H1 (cell line): ENCODE results near the gene EDA. TPM values are rescaled to one million over a fixed set of nuclear protein-coding genes. Genes with fewer than 3 reads are reported as not detected.

Experiments
- CTCF ChIA-PET: fragments of 300-600 bp; sonication (Branson Sonifier 250); formaldehyde crosslinking; loops from one replicate; lab custom pipeline; 2021; ENCODE audit not compliant: partially characterized antibody; lab: Charles Lee
- POLR2A ChIA-PET: fragments of 300-600 bp; sonication (Branson Sonifier 250); formaldehyde crosslinking; loops from one replicate; lab custom pipeline; 2021; ENCODE audit warnings: inconsistent platforms; ENCODE audit not compliant: partially characterized antibody; lab: Charles Lee
- DNase-seq, 2 experiments: peaks; one replicate each; pipeline versions ENCODE4 v3.0.0 to v3.0.0-alpha.2; 2010 to 2022; ENCODE audit warnings: low spot score in 2 of 2, low read depth in 1 of 2, mixed read lengths in 1 of 2
- FAIRE-seq: peaks from 2 replicates; lab custom pipeline; 2011; peaks lifted over from hg19 to GRCh38; lab: Jason Lieb, UNC
- H2AFZ ChIP-seq: 2 replicates; pipeline ENCODE4 v1.8.1; 2012; ENCODE audit warnings: low read length, inconsistent platforms
- H2AK5ac ChIP-seq: 2 replicates; pipeline ENCODE4 v1.6.1; 2013; ENCODE audit warnings: low read depth, low read length
- H2BK120ac ChIP-seq: replicated peaks from 2 replicates; pipeline ENCODE3; 2013; ENCODE audit warnings: low read depth, low read length, inconsistent platforms
- H2BK12ac ChIP-seq: 2 replicates; pipeline ENCODE4 v1.6.1; 2013; ENCODE audit warnings: low read depth, low read length
- H2BK15ac ChIP-seq: 2 replicates; pipeline ENCODE4 v1.6.1; 2013; ENCODE audit warnings: low read length
- H2BK20ac ChIP-seq: 2 replicates; pipeline ENCODE4 v1.6.1; 2013; ENCODE audit warnings: low read length
- H2BK5ac ChIP-seq: 2 replicates; pipeline ENCODE4 v1.6.1; 2013; ENCODE audit warnings: low read depth, low read length
- H3K14ac ChIP-seq: 2 replicates; pipeline ENCODE4 v1.6.1; 2013; ENCODE audit warnings: inconsistent platforms; ENCODE audit not compliant: insufficient read length
- H3K18ac ChIP-seq: 2 replicates; pipeline ENCODE4 v1.6.1; 2013; ENCODE audit warnings: low read length; ENCODE audit errors: extremely low read depth
- H3K23ac ChIP-seq: 2 replicates; pipeline ENCODE4 v1.6.1; 2013; ENCODE audit warnings: inconsistent platforms; ENCODE audit not compliant: insufficient read length
- H3K23me2 ChIP-seq: 2 replicates; pipeline ENCODE4 v1.6.1; 2013; ENCODE audit warnings: low read depth, low read length
- H3K27ac ChIP-seq: 2 replicates; pipeline ENCODE4 v1.6.1; 2011; ENCODE audit warnings: low read depth, low read length, inconsistent platforms
- H3K27me3 ChIP-seq, 4 experiments: replicated peaks in 1 of 4; 1 replicate in 1 of 4; 2 replicates in 3 of 4; pipeline versions ENCODE4 v1.6.1 to v1.8.1; 2011 to 2013; ENCODE audit warnings: low read length in 3 of 4, mild to moderate bottlenecking in 3 of 4, inconsistent platforms in 2 of 4, mixed read lengths in 2 of 4, moderate library complexity in 1 of 4; ENCODE audit not compliant: control insufficient read depth in 3 of 4, insufficient read depth in 3 of 4; ENCODE audit errors: extremely low read depth in 1 of 4
- H3K36me3 ChIP-seq, 4 experiments: 2 replicates each; pipeline versions ENCODE4 v1.6.1 to v1.8.1; 2011 to 2013; ENCODE audit warnings: mild to moderate bottlenecking in 4 of 4, low read length in 3 of 4, moderate library complexity in 2 of 4, control low read depth in 1 of 4, inconsistent platforms in 1 of 4; ENCODE audit not compliant: insufficient read depth in 4 of 4, control insufficient read depth in 2 of 4
- H3K4ac ChIP-seq: replicated peaks from 2 replicates; pipeline ENCODE3; 2013; ENCODE audit warnings: low read length, low read depth, mixed read lengths, inconsistent platforms; ENCODE audit not compliant: insufficient read length
- H3K4me1 ChIP-seq, 4 experiments: replicated peaks in 1 of 4; 1 replicate in 1 of 4; 2 replicates in 3 of 4; pipeline versions ENCODE4 v1.6.1 to v1.8.1; 2011 to 2013; ENCODE audit warnings: low read length in 3 of 4, inconsistent platforms in 2 of 4, mixed read lengths in 1 of 4; ENCODE audit not compliant: insufficient read depth in 4 of 4, control insufficient read depth in 3 of 4
- H3K4me2 ChIP-seq, 2 experiments: 2 replicates each; pipeline versions ENCODE4 v1.6.1 to v1.8.1; 2011 to 2013; ENCODE audit warnings: low read depth in 2 of 2, low read length in 2 of 2, control low read depth in 1 of 2, inconsistent platforms in 1 of 2, mild to moderate bottlenecking in 1 of 2; ENCODE audit not compliant: insufficient read depth in 1 of 2
- H3K4me3 ChIP-seq, 4 experiments: fragments of 200-600, 300-600 bp in 1 of 4; sonication (generic), shearing (Covaris generic), sonication (Bioruptor Twin) in 1 of 4; 2 replicates each; pipeline versions ENCODE4 v1.5.1 to v1.8.1; 2011 to 2016; ENCODE audit warnings: low read length in 4 of 4, low read depth in 3 of 4, control low read depth in 2 of 4, inconsistent platforms in 2 of 4, mild to moderate bottlenecking in 2 of 4, mixed read lengths in 1 of 4, moderate library complexity in 1 of 4; ENCODE audit not compliant: insufficient read depth in 2 of 4; ENCODE audit errors: extremely low read depth in 1 of 4
- H3K56ac ChIP-seq: replicated peaks from 2 replicates; pipeline ENCODE3; 2013; ENCODE audit warnings: low read depth, mild to moderate bottlenecking, mixed read lengths, low read length, inconsistent platforms; ENCODE audit not compliant: insufficient read length
- H3K79me1 ChIP-seq: 2 replicates; pipeline ENCODE4 v1.6.1; 2013; ENCODE audit warnings: low read depth, low read length, control low read depth
- H3K79me2 ChIP-seq, 2 experiments: 2 replicates each; pipeline versions ENCODE4 v1.6.1 to v1.8.1; 2012 to 2013; ENCODE audit warnings: low read length in 2 of 2, mild to moderate bottlenecking in 2 of 2, inconsistent platforms in 1 of 2; ENCODE audit not compliant: insufficient read depth in 2 of 2, control insufficient read depth in 1 of 2
- H3K9ac ChIP-seq, 4 experiments: replicated peaks in 1 of 4; 1 replicate in 1 of 4; 2 replicates in 3 of 4; pipeline versions ENCODE4 v1.6.1 to v1.8.1; 2011 to 2013; ENCODE audit warnings: low read depth in 3 of 4, low read length in 3 of 4, control low read depth in 2 of 4, mild to moderate bottlenecking in 2 of 4, moderate library complexity in 2 of 4, inconsistent platforms in 1 of 4; ENCODE audit errors: extremely low read depth in 1 of 4
- H3K9me3 ChIP-seq, 2 experiments: 2 replicates each; pipeline versions ENCODE4 v1.6.1 to v1.8.1; 2012 to 2013; ENCODE audit warnings: mild to moderate bottlenecking in 2 of 2, moderate library complexity in 2 of 2, control low read depth in 1 of 2, inconsistent platforms in 1 of 2, low read depth in 1 of 2, low read length in 1 of 2, mixed read lengths in 1 of 2; ENCODE audit not compliant: insufficient read depth in 2 of 2
- H4K20me1 ChIP-seq, 2 experiments: replicated peaks in 1 of 2; 2 replicates each; pipeline versions ENCODE3 to v1.8.1; 2011 to 2013; ENCODE audit warnings: inconsistent platforms in 2 of 2, low read length in 2 of 2, mild to moderate bottlenecking in 1 of 2; ENCODE audit not compliant: insufficient read depth in 2 of 2, control insufficient read depth in 1 of 2
- H4K5ac ChIP-seq: 2 replicates; pipeline ENCODE4 v1.6.1; 2013; ENCODE audit warnings: low read length, low read depth, mixed read lengths, inconsistent platforms; ENCODE audit not compliant: insufficient read length
- H4K8ac ChIP-seq: 2 replicates; pipeline ENCODE4 v1.8.0; 2013; ENCODE audit warnings: mild to moderate bottlenecking, moderate library complexity, low read length, inconsistent platforms; ENCODE audit not compliant: insufficient read depth; ENCODE audit errors: extremely low read depth
- H4K91ac ChIP-seq: replicated peaks from 2 replicates; pipeline ENCODE3; 2013; ENCODE audit warnings: low read length, mixed read lengths, inconsistent platforms; ENCODE audit not compliant: insufficient read length
- PHF8 ChIP-seq: fragments of 200-600 bp; sonication (generic); conservative IDR thresholded peaks from 2 replicates; pipeline ENCODE4 v1.7.1; 2012; ENCODE audit warnings: low read depth, mild to moderate bottlenecking, inconsistent platforms, low read length, moderate library complexity
- SAP30 ChIP-seq: fragments of 300-600 bp; sonication (generic); IDR thresholded peaks from 2 replicates; pipeline ENCODE4 v1.7.1; 2012; ENCODE audit warnings: low read length, moderate library complexity, mild to moderate bottlenecking, inconsistent platforms; ENCODE audit not compliant: insufficient read depth, insufficient replicate concordance
- TAF1 ChIP-seq: IDR thresholded peaks from 2 replicates; pipeline ENCODE4 v1.6.1; 2011; ENCODE audit warnings: mild to moderate bottlenecking, low read depth, low read length
- TAF7 ChIP-seq: optimal IDR thresholded peaks from 2 replicates; pipeline ENCODE3; 2011; ENCODE audit warnings: low read depth, mild to moderate bottlenecking, inconsistent platforms, low read length, moderate library complexity, borderline replicate concordance
- WGBS, 2 experiments: shearing (Covaris generic) in 1 of 2; methylation state at CpG; one replicate each; pipeline versions ENCODE4 v1.1.6 to v1.1.7; 2013 to 2015; ENCODE audit warnings: low lambda C conversion rate in 2 of 2, mixed read lengths in 2 of 2, inconsistent platforms in 1 of 2, low coverage in 1 of 2, missing lambda C conversion rate in 1 of 2; ENCODE audit not compliant: insufficient replicate concordance in 2 of 2, insufficient coverage in 1 of 2, insufficient read length in 1 of 2; ENCODE audit errors: extremely low coverage in 1 of 2, missing lambda C conversion rate in 1 of 2; 5-methylcytosine and 5-hydroxymethylcytosine counted together
- polyA plus RNA-seq, 7 experiments: library from polyadenylated mRNA; depleted of rRNA in 3 of 7; stranded (reverse) in 5 of 7; unstranded in 2 of 7; fragments of >200 nt in 5 of 7; fragments of 200-250 nt in 2 of 7; gene quantifications; 1 replicate in 5 of 7; 2 replicates in 1 of 7; 4 replicates in 1 of 7; pipeline versions ENCODE4 v1.2.1 to v1.2.3, GENCODE V29; 2011 to 2013; ENCODE audit warnings: missing spikeins in 2 of 7, mixed read lengths in 2 of 7
- total RNA-seq: library from RNA; stranded (reverse); fragmentation: NEBNext Ultra II Directional; extraction: Animal tissue kit (Norgen Biotek cat#: 25700); gene quantifications from 2 replicates; pipeline ENCODE4 v1.2.1, GENCODE V29; 2021

Gene EDA
- total and polyA plus RNA-seq, 2 of the 8 experiments (the other 6 are each of a cell fraction or from before 2014, with no cell fraction given): 7.5 to 10.5 TPM

- Histone ChIP-seq H3K4me1 (no peaks in the 10 kb centered on the region), H3K18ac (no peak overlapping the region), H2BK5ac (no peak overlapping the region), H3K9me3 (no peaks in the 10 kb centered on the region), H3K79me2 (no peaks in the 10 kb centered on the region), H4K91ac (no peak overlapping the region), H3K79me1 (no peaks in the 10 kb centered on the region), H2AK5ac (no peak overlapping the region), H4K5ac (no peak overlapping the region), H4K8ac (no peak overlapping the region), H3K56ac (no peak overlapping the region), H3K9ac (no peak overlapping the region), H3K4ac (no peak overlapping the region), H3K14ac (no peak overlapping the region), H4K20me1 (no peaks in the 10 kb centered on the region), H2BK20ac (no peak overlapping the region), H3K4me3 (no peak overlapping the region), H2BK120ac (no peak overlapping the region), H3K27ac (no peak overlapping the region), H3K4me2 (no peak overlapping the region), H2BK15ac (no peak overlapping the region), H3K27me3 (no peaks in the 10 kb centered on the region), H3K36me3 (no peaks in the 10 kb centered on the region), H2BK12ac (no peak overlapping the region), H3K23ac (no peak overlapping the region), H2AFZ (no peak overlapping the region), H3K23me2 (no peaks in the 10 kb centered on the region)
- CTCF ChIA-PET: interaction anchor here (0.6 to 1.2 kb wide), 3 partner anchors 12 to 271 kb away, joined by 3 to 9 read pairs (median 3); no protein-coding TSS in a partner anchor
- FAIRE-seq (no peak), DNase-seq (no peak)
- POLR2A ChIA-PET: interaction anchor here (1.2 kb wide), 1 partner anchor 8 kb away, joined by 3 read pairs; no protein-coding TSS in a partner anchor
- WGBS, 2 experiments: 82% methylated on average over 5 of the region's 5 CpGs; no CpG with 5 or more reads in 1 of the 2 experiments
- TF ChIP-seq TAF1 (no peak), SAP30 (no peak), PHF8 (no peak), TAF7 (no peak)
Measured at GRCh38 chrX:70084592-70085240, 468.8 kb downstream of the EDA start.
